Gastroesophageal sphincter (tissue), 4 donors: ENCODE measurements around the gene TACR2. TPM values are rescaled to one million over a fixed set of nuclear protein-coding genes. Genes with fewer than 3 reads are reported as not detected.
A peak's percentile ranks its signal among the peaks of the same experiment; 100 is the strongest.

Experiments
- ATAC-seq: fragments of 150-250 bp; one replicate; pipeline ENCODE4 v1.9.1; 2016; ENCODE audit warnings: mild to moderate bottlenecking, moderate library complexity
- H3K27ac ChIP-seq, 4 donors: fragments of 200-600 bp; sonication (generic) in 3 of 4; 1 replicate in 3 of 4; 2 replicates in 1 of 4; pipeline ENCODE4 v1.5.1; 2016 to 2019
- H3K27me3 ChIP-seq: fragments of 200-600 bp; sonication (generic); one replicate; pipeline ENCODE4 v1.5.1; 2019
- H3K36me3 ChIP-seq, 2 donors: fragments of 200-600 bp; sonication (generic); one replicate each; pipeline ENCODE4 v1.5.1; 2019; ENCODE audit warnings: control low read depth in 1 of 2
- H3K4me1 ChIP-seq, 3 donors: fragments of 200-600 bp; sonication (generic); 1 replicate in 2 of 3; 2 replicates in 1 of 3; pipeline ENCODE4 v1.5.1; 2016 to 2019; ENCODE audit warnings: control low read depth in 2 of 3
- H3K4me3 ChIP-seq, 2 donors: fragments of 200-600 bp; sonication (generic); one replicate each; pipeline ENCODE4 v1.5.1; 2019; ENCODE audit warnings: mild to moderate bottlenecking in 1 of 2, moderate library complexity in 1 of 2
- H3K9me3 ChIP-seq, 3 donors: fragments of 200-600 bp; sonication (generic); one replicate each; pipeline ENCODE4 v1.5.1; 2017 to 2019; ENCODE audit warnings: control low read depth in 2 of 3
- CTCF ChIP-seq, 4 experiments: fragments of 200-600 bp in 2 of 4; fragments of 450-650 bp in 2 of 4; sonication (generic) in 1 of 4; IDR thresholded peaks; one replicate each; pipeline ENCODE4 v1.5.1; 2017 to 2019; ENCODE audit warnings: antibody characterized with exemption in 4 of 4, mild to moderate bottlenecking in 2 of 4, moderate library complexity in 2 of 4
- EP300 ChIP-seq: sonication (generic); formaldehyde crosslinking; IDR thresholded peaks from one replicate; pipeline ENCODE4 v1.6.1; 2017; ENCODE audit warnings: antibody characterized with exemption, mild to moderate bottlenecking
- POLR2A ChIP-seq, 2 donors: fragments of 450-650 bp; IDR thresholded peaks; one replicate each; pipeline ENCODE4 v1.6.1; 2017; ENCODE audit warnings: antibody characterized with exemption in 2 of 2, mild to moderate bottlenecking in 2 of 2, moderate library complexity in 1 of 2
- POLR2AphosphoS5 ChIP-seq: sonication (generic); formaldehyde crosslinking; IDR thresholded peaks from one replicate; pipeline ENCODE4 v1.6.1; 2017; ENCODE audit warnings: antibody characterized with exemption
- WGBS, 2 donors: methylation state at CpG; one replicate each; pipeline ENCODE4 v1.1.5; 2018; ENCODE audit warnings: low coverage in 1 of 2; 5-methylcytosine and 5-hydroxymethylcytosine counted together
- total RNA-seq, 4 donors: library from RNA; depleted of rRNA; stranded (reverse); fragments of >200 nt; gene quantifications; one replicate each; pipeline ENCODE4 v1.1.0, GENCODE V29; 2016

Gene TACR2
- total RNA-seq, 4 donors from 2014 or later: 37.1 to 176 (median 122) TPM

GRCh38 chr10:69394020-69394419, 22.7 kb downstream of the TACR2 start:
- Histone ChIP-seq H3K36me3 (peaks cover 0 to 94% of the 10 kb centered on the region in 2 donors), H3K4me1 (peaks cover 0 to 38% (median 13%) of the 10 kb centered on the region in 3 donors), H3K9me3 (no peaks in the 10 kb centered on the region), H3K27ac (no peak overlapping the region), H3K27me3 (no peaks in the 10 kb centered on the region), H3K4me3 (no peak overlapping the region)
- WGBS, 2 donors: 73% methylated on average over 1 of the region's 1 CpG; no CpG with 5 or more reads in 1 of the 2 donors
- no peak for ATAC-seq
- no peak for TF ChIP-seq POLR2AphosphoS5
- no peak for TF ChIP-seq CTCF (IDR thresholded peaks at IDR 0.05)
- TF ChIP-seq EP300: no peak
- no peak for TF ChIP-seq POLR2A (IDR thresholded peaks at IDR 0.05)

GRCh38 chr10:69392481-69393000, 24.2 kb downstream of the TACR2 start:
- peak; percentile 89 for ATAC-seq
- TF ChIP-seq CTCF (IDR thresholded peaks at IDR 0.05) (peak in 3 of 4 experiments; percentile 98 to 99 (median 98)), EP300 (no peak), POLR2AphosphoS5 (peak; percentile 54)
- H3K27me3 ChIP-seq: no peaks in the 10 kb centered on the region
- peak overlapping the region in 3 of 4 donors; percentile 20 to 60 (median 59) for H3K27ac ChIP-seq
- no peak overlapping the region for H3K4me3 ChIP-seq
- no peaks in the 10 kb centered on the region for H3K9me3 ChIP-seq
- peaks cover 0 to 94% of the 10 kb centered on the region in 2 donors for H3K36me3 ChIP-seq
- peaks cover 0 to 29% (median 13%) of the 10 kb centered on the region in 3 donors for H3K4me1 ChIP-seq
- 0 to 43% methylated on average over 1 of the region's 7 CpGs for WGBS, 2 donors

GRCh38 chr10:69391158-69391557, 25.6 kb downstream of the TACR2 start:
- Histone ChIP-seq H3K36me3 (peaks cover 0 to 94% of the 10 kb centered on the region in 2 donors), H3K27me3 (no peaks in the 10 kb centered on the region), H3K4me1 (peaks cover 0 to 29% (median 13%) of the 10 kb centered on the region in 3 donors), H3K9me3 (no peaks in the 10 kb centered on the region), H3K27ac (peak overlapping the region in 2 of 4 donors; percentile 57 to 60), H3K4me3 (no peak overlapping the region)
- TF ChIP-seq EP300 (no peak), POLR2AphosphoS5 (no peak), POLR2A (IDR thresholded peaks at IDR 0.05) (no peak), CTCF (IDR thresholded peaks at IDR 0.05) (no peak)
- WGBS, 2 donors: 63% methylated on average over 4 of the region's 6 CpGs; no CpG with 5 or more reads in 1 of the 2 donors
- no peak for ATAC-seq

GRCh38 chr10:69389827-69390490, 26.8 kb downstream of the TACR2 start:
- Histone ChIP-seq H3K9me3 (no peaks in the 10 kb centered on the region), H3K36me3 (peaks cover 0 to 94% of the 10 kb centered on the region in 2 donors), H3K4me3 (no peak overlapping the region), H3K27me3 (no peaks in the 10 kb centered on the region), H3K27ac (peak overlapping the region in 3 of 4 donors; percentile 56 to 58 (median 57)), H3K4me1 (peaks cover 0 to 29% (median 13%) of the 10 kb centered on the region in 3 donors)
- peak; percentile 57 for ATAC-seq
- WGBS, 2 donors: 0 to 41% methylated on average over 2 to 3 of the region's 8 CpGs
- TF ChIP-seq POLR2A (IDR thresholded peaks at IDR 0.05) (no peak), POLR2AphosphoS5 (no peak)

DNA sequence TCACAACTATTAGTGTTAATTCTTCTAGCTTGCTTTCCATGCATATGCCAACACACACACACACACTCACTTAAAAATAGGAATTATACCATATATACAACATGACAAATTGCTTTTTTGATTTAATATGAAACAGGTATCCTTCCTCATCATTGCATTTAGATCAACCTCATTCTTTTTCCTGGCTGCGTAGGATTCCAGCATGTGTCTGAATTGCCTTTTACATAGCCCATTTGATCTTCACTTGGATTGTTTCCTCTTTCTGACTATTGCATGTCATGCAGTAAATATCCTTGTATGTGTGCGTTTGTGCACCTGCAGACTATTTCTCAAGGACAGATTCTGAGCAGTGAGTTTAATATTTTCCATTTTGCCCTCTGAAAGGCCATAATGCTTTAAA, 28.2 kb downstream of the TACR2 start:
- no peaks in the 10 kb centered on the region for H3K9me3 ChIP-seq
- H3K4me1 ChIP-seq: peaks cover 0 to 41% (median 19%) of the 10 kb centered on the region in 3 donors
- no peak for ATAC-seq
- no peak overlapping the region for H3K27ac ChIP-seq
- WGBS, 2 donors: 92 to 100% methylated on average over 1 to 2 of the region's 2 CpGs
- TF ChIP-seq CTCF (IDR thresholded peaks at IDR 0.05) (no peak), POLR2AphosphoS5 (no peak), POLR2A (IDR thresholded peaks at IDR 0.05) (no peak), EP300 (no peak)
- H3K27me3 ChIP-seq: no peaks in the 10 kb centered on the region
- H3K36me3 ChIP-seq: peaks cover 0 to 94% of the 10 kb centered on the region in 2 donors
- H3K4me3 ChIP-seq: no peak overlapping the region
